H1 (cell line): ENCODE results near the gene MAPKAP1. TPM values are rescaled to one million over a fixed set of nuclear protein-coding genes. Genes with fewer than 3 reads are reported as not detected.

Experiments used
- CTCF ChIA-PET: fragments of 300-600 bp; sonication (Branson Sonifier 250); formaldehyde crosslinking; loops from one replicate; lab custom pipeline; 2021; ENCODE audit not compliant: partially characterized antibody; lab: Charles Lee
- POLR2A ChIA-PET: fragments of 300-600 bp; sonication (Branson Sonifier 250); formaldehyde crosslinking; loops from one replicate; lab custom pipeline; 2021; ENCODE audit warnings: inconsistent platforms; ENCODE audit not compliant: partially characterized antibody; lab: Charles Lee
- DNase-seq, 2 experiments: peaks; one replicate each; pipeline versions ENCODE4 v3.0.0 to v3.0.0-alpha.2; 2010 to 2022; ENCODE audit warnings: low spot score in 2 of 2, low read depth in 1 of 2, mixed read lengths in 1 of 2
- FAIRE-seq: peaks from 2 replicates; lab custom pipeline; 2011; peaks lifted over from hg19 to GRCh38; lab: Jason Lieb, UNC
- H2AFZ ChIP-seq: 2 replicates; pipeline ENCODE4 v1.8.1; 2012; ENCODE audit warnings: low read length, inconsistent platforms
- H2AK5ac ChIP-seq: 2 replicates; pipeline ENCODE4 v1.6.1; 2013; ENCODE audit warnings: low read depth, low read length
- H2BK120ac ChIP-seq: replicated peaks from 2 replicates; pipeline ENCODE3; 2013; ENCODE audit warnings: low read depth, low read length, inconsistent platforms
- H2BK12ac ChIP-seq: 2 replicates; pipeline ENCODE4 v1.6.1; 2013; ENCODE audit warnings: low read depth, low read length
- H2BK15ac ChIP-seq: 2 replicates; pipeline ENCODE4 v1.6.1; 2013; ENCODE audit warnings: low read length
- H2BK20ac ChIP-seq: 2 replicates; pipeline ENCODE4 v1.6.1; 2013; ENCODE audit warnings: low read length
- H2BK5ac ChIP-seq: 2 replicates; pipeline ENCODE4 v1.6.1; 2013; ENCODE audit warnings: low read depth, low read length
- H3K14ac ChIP-seq: 2 replicates; pipeline ENCODE4 v1.6.1; 2013; ENCODE audit warnings: inconsistent platforms; ENCODE audit not compliant: insufficient read length
- H3K18ac ChIP-seq: 2 replicates; pipeline ENCODE4 v1.6.1; 2013; ENCODE audit warnings: low read length; ENCODE audit errors: extremely low read depth
- H3K23ac ChIP-seq: 2 replicates; pipeline ENCODE4 v1.6.1; 2013; ENCODE audit warnings: inconsistent platforms; ENCODE audit not compliant: insufficient read length
- H3K23me2 ChIP-seq: 2 replicates; pipeline ENCODE4 v1.6.1; 2013; ENCODE audit warnings: low read depth, low read length
- H3K27ac ChIP-seq: 2 replicates; pipeline ENCODE4 v1.6.1; 2011; ENCODE audit warnings: low read depth, low read length, inconsistent platforms
- H3K27me3 ChIP-seq, 4 experiments: replicated peaks in 1 of 4; 1 replicate in 1 of 4; 2 replicates in 3 of 4; pipeline versions ENCODE4 v1.6.1 to v1.8.1; 2011 to 2013; ENCODE audit warnings: low read length in 3 of 4, mild to moderate bottlenecking in 3 of 4, inconsistent platforms in 2 of 4, mixed read lengths in 2 of 4, moderate library complexity in 1 of 4; ENCODE audit not compliant: control insufficient read depth in 3 of 4, insufficient read depth in 3 of 4; ENCODE audit errors: extremely low read depth in 1 of 4
- H3K36me3 ChIP-seq, 4 experiments: 2 replicates each; pipeline versions ENCODE4 v1.6.1 to v1.8.1; 2011 to 2013; ENCODE audit warnings: mild to moderate bottlenecking in 4 of 4, low read length in 3 of 4, moderate library complexity in 2 of 4, control low read depth in 1 of 4, inconsistent platforms in 1 of 4; ENCODE audit not compliant: insufficient read depth in 4 of 4, control insufficient read depth in 2 of 4
- H3K4ac ChIP-seq: replicated peaks from 2 replicates; pipeline ENCODE3; 2013; ENCODE audit warnings: low read length, low read depth, mixed read lengths, inconsistent platforms; ENCODE audit not compliant: insufficient read length
- H3K4me1 ChIP-seq, 4 experiments: replicated peaks in 1 of 4; 1 replicate in 1 of 4; 2 replicates in 3 of 4; pipeline versions ENCODE4 v1.6.1 to v1.8.1; 2011 to 2013; ENCODE audit warnings: low read length in 3 of 4, inconsistent platforms in 2 of 4, mixed read lengths in 1 of 4; ENCODE audit not compliant: insufficient read depth in 4 of 4, control insufficient read depth in 3 of 4
- H3K4me2 ChIP-seq, 2 experiments: 2 replicates each; pipeline versions ENCODE4 v1.6.1 to v1.8.1; 2011 to 2013; ENCODE audit warnings: low read depth in 2 of 2, low read length in 2 of 2, control low read depth in 1 of 2, inconsistent platforms in 1 of 2, mild to moderate bottlenecking in 1 of 2; ENCODE audit not compliant: insufficient read depth in 1 of 2
- H3K4me3 ChIP-seq, 4 experiments: fragments of 200-600, 300-600 bp in 1 of 4; sonication (generic), shearing (Covaris generic), sonication (Bioruptor Twin) in 1 of 4; 2 replicates each; pipeline versions ENCODE4 v1.5.1 to v1.8.1; 2011 to 2016; ENCODE audit warnings: low read length in 4 of 4, low read depth in 3 of 4, control low read depth in 2 of 4, inconsistent platforms in 2 of 4, mild to moderate bottlenecking in 2 of 4, mixed read lengths in 1 of 4, moderate library complexity in 1 of 4; ENCODE audit not compliant: insufficient read depth in 2 of 4; ENCODE audit errors: extremely low read depth in 1 of 4
- H3K56ac ChIP-seq: replicated peaks from 2 replicates; pipeline ENCODE3; 2013; ENCODE audit warnings: low read depth, mild to moderate bottlenecking, mixed read lengths, low read length, inconsistent platforms; ENCODE audit not compliant: insufficient read length
- H3K79me1 ChIP-seq: 2 replicates; pipeline ENCODE4 v1.6.1; 2013; ENCODE audit warnings: low read depth, low read length, control low read depth
- H3K79me2 ChIP-seq, 2 experiments: 2 replicates each; pipeline versions ENCODE4 v1.6.1 to v1.8.1; 2012 to 2013; ENCODE audit warnings: low read length in 2 of 2, mild to moderate bottlenecking in 2 of 2, inconsistent platforms in 1 of 2; ENCODE audit not compliant: insufficient read depth in 2 of 2, control insufficient read depth in 1 of 2
- H3K9ac ChIP-seq, 4 experiments: replicated peaks in 1 of 4; 1 replicate in 1 of 4; 2 replicates in 3 of 4; pipeline versions ENCODE4 v1.6.1 to v1.8.1; 2011 to 2013; ENCODE audit warnings: low read depth in 3 of 4, low read length in 3 of 4, control low read depth in 2 of 4, mild to moderate bottlenecking in 2 of 4, moderate library complexity in 2 of 4, inconsistent platforms in 1 of 4; ENCODE audit errors: extremely low read depth in 1 of 4
- H3K9me3 ChIP-seq, 2 experiments: 2 replicates each; pipeline versions ENCODE4 v1.6.1 to v1.8.1; 2012 to 2013; ENCODE audit warnings: mild to moderate bottlenecking in 2 of 2, moderate library complexity in 2 of 2, control low read depth in 1 of 2, inconsistent platforms in 1 of 2, low read depth in 1 of 2, low read length in 1 of 2, mixed read lengths in 1 of 2; ENCODE audit not compliant: insufficient read depth in 2 of 2
- H4K20me1 ChIP-seq, 2 experiments: replicated peaks in 1 of 2; 2 replicates each; pipeline versions ENCODE3 to v1.8.1; 2011 to 2013; ENCODE audit warnings: inconsistent platforms in 2 of 2, low read length in 2 of 2, mild to moderate bottlenecking in 1 of 2; ENCODE audit not compliant: insufficient read depth in 2 of 2, control insufficient read depth in 1 of 2
- H4K5ac ChIP-seq: 2 replicates; pipeline ENCODE4 v1.6.1; 2013; ENCODE audit warnings: low read length, low read depth, mixed read lengths, inconsistent platforms; ENCODE audit not compliant: insufficient read length
- H4K8ac ChIP-seq: 2 replicates; pipeline ENCODE4 v1.8.0; 2013; ENCODE audit warnings: mild to moderate bottlenecking, moderate library complexity, low read length, inconsistent platforms; ENCODE audit not compliant: insufficient read depth; ENCODE audit errors: extremely low read depth
- H4K91ac ChIP-seq: replicated peaks from 2 replicates; pipeline ENCODE3; 2013; ENCODE audit warnings: low read length, mixed read lengths, inconsistent platforms; ENCODE audit not compliant: insufficient read length
- CHD1 ChIP-seq: IDR thresholded peaks from 2 replicates; pipeline ENCODE4 v1.6.1; 2012; ENCODE audit warnings: low read depth, low read length, improper control_type of control experiment
- MAX ChIP-seq: IDR thresholded peaks from 2 replicates; pipeline ENCODE4 v1.6.1; 2012; ENCODE audit warnings: inconsistent platforms
- NANOG ChIP-seq: IDR thresholded peaks from 2 replicates; pipeline ENCODE4 v1.6.1; 2011; ENCODE audit warnings: low read length, low read depth, mild to moderate bottlenecking, inconsistent platforms; ENCODE audit not compliant: insufficient read depth, poor library complexity, severe bottlenecking
- RBBP5 ChIP-seq: IDR thresholded peaks from 2 replicates; pipeline ENCODE4 v1.7.1; 2012; ENCODE audit warnings: low read depth, mild to moderate bottlenecking, inconsistent platforms, low read length, moderate library complexity, borderline replicate concordance
- RNF2 ChIP-seq: fragments of 200-900, 300-1000 bp; sonication (generic); IDR thresholded peaks from 2 replicates; pipeline ENCODE4 v1.7.1; 2016; ENCODE audit warnings: borderline replicate concordance, low read depth, mild to moderate bottlenecking, antibody characterized with exemption, low read length; ENCODE audit not compliant: poor library complexity, severe bottlenecking; ENCODE audit errors: missing control alignments
- SIN3A ChIP-seq, 2 experiments: IDR thresholded peaks in 1 of 2; conservative IDR thresholded peaks in 1 of 2; 2 replicates each; pipeline ENCODE4 v1.6.1; 2011 to 2012; ENCODE audit warnings: low read length in 2 of 2, improper control_type of control experiment in 1 of 2, low read depth in 1 of 2, mild to moderate bottlenecking in 1 of 2
- SIRT6 ChIP-seq: IDR thresholded peaks from one replicate; pipeline ENCODE4 v1.7.1; 2012; ENCODE audit warnings: low read length, inconsistent platforms
- SP2 ChIP-seq: IDR thresholded peaks from 2 replicates; pipeline ENCODE4 v1.6.1; 2012; ENCODE audit warnings: mild to moderate bottlenecking, low read length, inconsistent platforms
- TAF1 ChIP-seq: IDR thresholded peaks from 2 replicates; pipeline ENCODE4 v1.6.1; 2011; ENCODE audit warnings: mild to moderate bottlenecking, low read depth, low read length
- TEAD4 ChIP-seq: IDR thresholded peaks from 2 replicates; pipeline ENCODE4 v1.6.1; 2012; ENCODE audit warnings: low read depth, low read length, inconsistent platforms, mixed read lengths
- YY1 ChIP-seq: IDR thresholded peaks from 2 replicates; pipeline ENCODE4 v1.6.1; 2011; ENCODE audit warnings: low read depth, mild to moderate bottlenecking, low read length
- WGBS, 2 experiments: shearing (Covaris generic) in 1 of 2; methylation state at CpG; one replicate each; pipeline versions ENCODE4 v1.1.6 to v1.1.7; 2013 to 2015; ENCODE audit warnings: low lambda C conversion rate in 2 of 2, mixed read lengths in 2 of 2, inconsistent platforms in 1 of 2, low coverage in 1 of 2, missing lambda C conversion rate in 1 of 2; ENCODE audit not compliant: insufficient replicate concordance in 2 of 2, insufficient coverage in 1 of 2, insufficient read length in 1 of 2; ENCODE audit errors: extremely low coverage in 1 of 2, missing lambda C conversion rate in 1 of 2; 5-methylcytosine and 5-hydroxymethylcytosine counted together
- polyA plus RNA-seq, 7 experiments: library from polyadenylated mRNA; depleted of rRNA in 3 of 7; stranded (reverse) in 5 of 7; unstranded in 2 of 7; fragments of >200 nt in 5 of 7; fragments of 200-250 nt in 2 of 7; gene quantifications; 1 replicate in 5 of 7; 2 replicates in 1 of 7; 4 replicates in 1 of 7; pipeline versions ENCODE4 v1.2.1 to v1.2.3, GENCODE V29; 2011 to 2013; ENCODE audit warnings: missing spikeins in 2 of 7, mixed read lengths in 2 of 7
- total RNA-seq: library from RNA; stranded (reverse); fragmentation: NEBNext Ultra II Directional; extraction: Animal tissue kit (Norgen Biotek cat#: 25700); gene quantifications from 2 replicates; pipeline ENCODE4 v1.2.1, GENCODE V29; 2021

MAPKAP1 gene
- total and polyA plus RNA-seq, 2 of the 8 experiments (the other 6 are each of a cell fraction or from before 2014, with no cell fraction given) = 79.2 to 140 TPM

GRCh38 chr9:125455132-125455531, 251.9 kb downstream of the MAPKAP1 start:
- H4K91ac ChIP-seq = no peak overlapping the region
- CTCF ChIA-PET = no interaction called here
- no peak overlapping the region for H2BK20ac ChIP-seq
- TF ChIP-seq MAX (no peak), CHD1 (no peak), NANOG (no peak), SP2 (no peak), SIRT6 (no peak), RBBP5 (no peak), SIN3A (conservative IDR thresholded peaks at IDR 0.05 in 1 of 2, IDR thresholded peaks at IDR 0.05 in 1 of 2; ENCODE audit: low read depth in 1 of 2, low read length in 2 of 2) (no peak), YY1 (no peak), TAF1 (no peak), TEAD4 (no peak), RNF2 (no peak)

More at GRCh38 chr9:125455132-125455531, 251.9 kb downstream of the MAPKAP1 start:
- WGBS, 2 experiments = 71% methylated on average over 1 of the region's 1 CpG; no CpG with 5 or more reads in 1 of the 2 experiments
- Histone ChIP-seq H3K14ac (no peak overlapping the region), H3K4ac (no peak overlapping the region), H3K4me1 (peaks cover 0 to 3% (median 0%) of the 10 kb centered on the region in 4 experiments; a peak in 1 of 7 replicates), H2AFZ (no peak overlapping the region), H2BK5ac (no peak overlapping the region), H3K79me2 (no peaks in the 10 kb centered on the region), H2BK120ac (no peak overlapping the region), H2BK12ac (no peak overlapping the region), H4K5ac (no peak overlapping the region), H3K79me1 (no peaks in the 10 kb centered on the region), H3K56ac (no peak overlapping the region), H3K36me3 (peaks cover 0 to 16% (median 1%) of the 10 kb centered on the region in 4 experiments; a peak in 4 of 8 replicates), H3K23ac (no peak overlapping the region), H3K4me2 (no peak overlapping the region), H3K4me3 (no peak overlapping the region), H4K20me1 (no peaks in the 10 kb centered on the region), H3K18ac (no peak overlapping the region), H3K23me2 (no peaks in the 10 kb centered on the region), H2AK5ac (no peak overlapping the region), H3K27me3 (no peaks in the 10 kb centered on the region), H2BK15ac (no peak overlapping the region), H3K9ac (no peak overlapping the region), H4K8ac (no peak overlapping the region), H3K27ac (no peak overlapping the region), H3K9me3 (peaks cover 16 to 18% of the 10 kb centered on the region in 2 experiments; a peak in 3 of 4 replicates)
- FAIRE-seq = no peak
- POLR2A ChIA-PET = no interaction called here
- no peak for DNase-seq
